Measurements from ENCODE around the gene CFAP97.

DNA sequence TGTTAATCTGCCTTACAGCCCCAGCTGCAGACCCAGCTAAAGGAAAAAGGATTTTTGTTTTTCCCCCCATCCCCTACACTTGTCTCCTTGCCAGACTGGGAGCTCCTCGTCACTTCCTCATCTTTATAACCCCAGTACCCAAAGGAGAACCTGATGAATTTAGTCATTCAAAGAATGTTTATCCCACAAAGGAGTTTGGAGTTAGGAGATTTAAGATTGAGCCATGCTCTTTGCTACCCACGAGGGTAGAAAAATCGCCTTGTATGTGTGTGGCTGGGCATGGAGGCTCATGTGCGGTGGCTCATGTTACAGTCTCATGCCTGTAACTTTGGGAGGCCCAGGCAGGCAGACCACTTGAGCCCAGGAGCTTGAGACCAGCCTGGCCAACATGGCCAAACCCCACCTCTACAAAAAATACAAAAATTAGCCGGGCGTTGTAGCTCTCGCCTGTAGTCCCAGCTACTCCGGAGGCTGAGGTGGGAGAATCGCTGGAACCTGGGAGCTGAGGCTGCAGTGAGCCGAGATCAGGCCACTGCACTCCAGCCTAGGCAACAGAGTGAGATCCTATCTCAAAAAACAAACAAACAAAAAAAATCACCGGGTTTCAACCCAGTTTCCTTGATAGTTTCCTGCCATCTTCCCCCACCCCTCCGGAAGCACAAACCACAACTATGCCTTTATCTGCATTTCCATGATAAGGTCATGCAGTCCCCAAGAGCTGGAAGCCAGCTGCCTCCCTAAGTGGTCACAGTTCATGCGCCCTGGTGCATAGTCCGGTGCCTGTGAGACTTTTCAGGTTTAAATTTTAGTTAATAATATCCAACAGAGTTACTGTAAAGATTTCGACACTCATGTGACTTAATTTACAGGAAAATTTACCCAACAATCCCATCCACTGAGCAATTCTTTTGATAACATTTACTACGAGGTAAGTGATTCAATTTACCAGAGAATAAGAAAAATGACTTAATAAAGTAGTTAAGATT, 1.5 kb downstream of the CFAP97 start:
- TF ChIP-seq, protein P1, sequence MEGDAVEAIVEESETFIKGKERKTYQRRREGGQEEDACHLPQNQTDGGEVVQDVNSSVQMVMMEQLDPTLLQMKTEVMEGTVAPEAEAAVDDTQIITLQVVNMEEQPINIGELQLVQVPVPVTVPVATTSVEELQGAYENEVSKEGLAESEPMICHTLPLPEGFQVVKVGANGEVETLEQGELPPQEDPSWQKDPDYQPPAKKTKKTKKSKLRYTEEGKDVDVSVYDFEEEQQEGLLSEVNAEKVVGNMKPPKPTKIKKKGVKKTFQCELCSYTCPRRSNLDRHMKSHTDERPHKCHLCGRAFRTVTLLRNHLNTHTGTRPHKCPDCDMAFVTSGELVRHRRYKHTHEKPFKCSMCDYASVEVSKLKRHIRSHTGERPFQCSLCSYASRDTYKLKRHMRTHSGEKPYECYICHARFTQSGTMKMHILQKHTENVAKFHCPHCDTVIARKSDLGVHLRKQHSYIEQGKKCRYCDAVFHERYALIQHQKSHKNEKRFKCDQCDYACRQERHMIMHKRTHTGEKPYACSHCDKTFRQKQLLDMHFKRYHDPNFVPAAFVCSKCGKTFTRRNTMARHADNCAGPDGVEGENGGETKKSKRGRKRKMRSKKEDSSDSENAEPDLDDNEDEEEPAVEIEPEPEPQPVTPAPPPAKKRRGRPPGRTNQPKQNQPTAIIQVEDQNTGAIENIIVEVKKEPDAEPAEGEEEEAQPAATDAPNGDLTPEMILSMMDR (IDR thresholded peaks at IDR 0.05), result no peak
- TF ChIP-seq EZH2phosphoT487 (IDR thresholded peaks at IDR 0.05), result no peak

All from neural progenitor cell (in vitro differentiated cells).